ENCODE data around the gene FAM221B.

The FAM221B gene

DNA sequence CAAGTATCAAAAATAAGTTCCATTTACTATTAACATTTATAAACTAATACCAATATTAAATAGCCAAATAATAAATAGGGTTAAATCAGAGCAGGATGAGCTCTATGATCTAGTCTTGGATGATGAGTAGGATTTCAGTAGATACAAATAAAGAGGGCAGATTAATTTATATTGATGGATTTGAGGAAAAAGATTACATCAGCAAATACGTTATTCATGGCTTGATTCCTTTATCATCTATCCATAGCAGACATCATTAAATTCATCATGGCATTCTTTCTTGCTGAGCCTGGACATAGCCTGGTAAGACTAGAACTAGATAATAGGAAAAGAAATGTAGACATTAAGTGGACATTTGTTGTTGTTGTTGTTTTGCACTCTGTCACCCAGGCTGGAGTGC is 61.1 kb downstream of the FAM221B start:
- Histone ChIP-seq H2AFZ (ENCODE audit: low read depth, low read length, severe bottlenecking) (no peak overlapping the region), H3K4me3 (ENCODE audit: insufficient read depth, low read length, poor library complexity, severe bottlenecking) (no peak overlapping the region), H3K9ac (ENCODE audit: low read length) (no peak overlapping the region), H3K4me2 (ENCODE audit: low read depth, low read length, poor library complexity, severe bottlenecking) (no peak overlapping the region), H3F3A (ENCODE audit: insufficient read depth) (peaks cover 5% of the 10 kb centered on the region; the same call in 1 of the 2 replicates), H3K79me2 (ENCODE audit: insufficient read depth, low read length) (no peaks in the 10 kb centered on the region), H3K9me3 (ENCODE audit: insufficient read depth, low read length) (no peaks in the 10 kb centered on the region), H3K27me3 (ENCODE audit: low read length) (no peaks in the 10 kb centered on the region), H3K36me3 (ENCODE audit: low read length) (no peaks in the 10 kb centered on the region), H4K20me1 (ENCODE audit: low read depth, low read length) (no peaks in the 10 kb centered on the region), H3K27ac (ENCODE audit: low read depth, low read length) (no peak overlapping the region), H3K9me2 (replicated peaks; ENCODE audit: insufficient read depth, low read length) (no peaks in the 10 kb centered on the region)
- TF ChIP-seq, protein P1, sequence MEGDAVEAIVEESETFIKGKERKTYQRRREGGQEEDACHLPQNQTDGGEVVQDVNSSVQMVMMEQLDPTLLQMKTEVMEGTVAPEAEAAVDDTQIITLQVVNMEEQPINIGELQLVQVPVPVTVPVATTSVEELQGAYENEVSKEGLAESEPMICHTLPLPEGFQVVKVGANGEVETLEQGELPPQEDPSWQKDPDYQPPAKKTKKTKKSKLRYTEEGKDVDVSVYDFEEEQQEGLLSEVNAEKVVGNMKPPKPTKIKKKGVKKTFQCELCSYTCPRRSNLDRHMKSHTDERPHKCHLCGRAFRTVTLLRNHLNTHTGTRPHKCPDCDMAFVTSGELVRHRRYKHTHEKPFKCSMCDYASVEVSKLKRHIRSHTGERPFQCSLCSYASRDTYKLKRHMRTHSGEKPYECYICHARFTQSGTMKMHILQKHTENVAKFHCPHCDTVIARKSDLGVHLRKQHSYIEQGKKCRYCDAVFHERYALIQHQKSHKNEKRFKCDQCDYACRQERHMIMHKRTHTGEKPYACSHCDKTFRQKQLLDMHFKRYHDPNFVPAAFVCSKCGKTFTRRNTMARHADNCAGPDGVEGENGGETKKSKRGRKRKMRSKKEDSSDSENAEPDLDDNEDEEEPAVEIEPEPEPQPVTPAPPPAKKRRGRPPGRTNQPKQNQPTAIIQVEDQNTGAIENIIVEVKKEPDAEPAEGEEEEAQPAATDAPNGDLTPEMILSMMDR (IDR thresholded peaks at IDR 0.05; ENCODE audit: insufficient read depth, low read length, poor library complexity, severe bottlenecking) = no peak
- TF ChIP-seq EZH2phosphoT487 (conservative IDR thresholded peaks at IDR 0.05; ENCODE audit: low read length) = no peak

DNA sequence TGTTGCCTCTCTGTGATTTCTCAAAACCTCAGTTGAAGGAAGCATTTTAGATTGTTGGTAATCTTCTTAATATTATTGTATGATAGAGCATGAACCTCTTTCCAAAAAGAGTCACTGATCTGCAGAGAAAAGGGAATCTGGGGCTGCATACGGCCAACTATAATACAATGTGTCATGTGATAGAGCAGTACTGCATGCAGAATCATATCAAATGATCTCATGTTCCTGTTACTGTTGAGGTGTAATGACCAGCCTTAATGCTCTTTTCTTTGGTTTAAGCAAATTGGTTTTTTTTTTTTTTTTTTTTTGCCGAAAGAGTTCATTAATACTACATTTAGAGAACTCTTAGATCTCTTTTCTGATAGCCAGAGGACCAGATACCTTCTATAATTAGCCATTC is 61.5 kb downstream of the FAM221B start:
- TF ChIP-seq, protein P1 (IDR thresholded peaks at IDR 0.05; ENCODE audit: insufficient read depth, low read length, poor library complexity, severe bottlenecking) = no peak
- TF ChIP-seq EZH2phosphoT487 (conservative IDR thresholded peaks at IDR 0.05; ENCODE audit: low read length) = no peak
- H3F3A ChIP-seq (ENCODE audit: insufficient read depth) = peaks cover 5% of the 10 kb centered on the region; the same call in 1 of the 2 replicates

More for the DNA sequence above, 61.5 kb downstream of the FAM221B start:
- no peaks in the 10 kb centered on the region for H3K79me2 ChIP-seq (ENCODE audit: insufficient read depth, low read length)
- H4K20me1 ChIP-seq (ENCODE audit: low read depth, low read length) = no peaks in the 10 kb centered on the region
- H3K9ac ChIP-seq (ENCODE audit: low read length) = no peak overlapping the region
- H3K4me2 ChIP-seq (ENCODE audit: low read depth, low read length, poor library complexity, severe bottlenecking) = no peak overlapping the region
- H2AFZ ChIP-seq (ENCODE audit: low read depth, low read length, severe bottlenecking) = no peak overlapping the region
- H3K36me3 ChIP-seq (ENCODE audit: low read length) = no peaks in the 10 kb centered on the region
- H3K9me2 ChIP-seq (replicated peaks; ENCODE audit: insufficient read depth, low read length) = no peaks in the 10 kb centered on the region
- no peaks in the 10 kb centered on the region for H3K9me3 ChIP-seq (ENCODE audit: insufficient read depth, low read length)
- no peaks in the 10 kb centered on the region for H3K27me3 ChIP-seq (ENCODE audit: low read length)
- H3K4me3 ChIP-seq (ENCODE audit: insufficient read depth, low read length, poor library complexity, severe bottlenecking) = no peak overlapping the region
- H3K27ac ChIP-seq (ENCODE audit: low read depth, low read length) = no peak overlapping the region
